Adipose tissue (tissue), 3 donors: ENCODE data around the gene DHRS2. TPM values are rescaled to one million over a fixed set of nuclear protein-coding genes. Genes with fewer than 3 reads are reported as not detected.

Experiments used
- H3K27ac ChIP-seq: one replicate; pipeline ENCODE4 v1.5.1; 2013; ENCODE audit warnings: low read depth, low read length
- WGBS, 3 donors: extraction: QIAGEN DNeasy Blood & Tissue Kit; methylation state at CpG; one replicate each; pipeline ENCODE4 v1.1.7; 2013; 5-methylcytosine and 5-hydroxymethylcytosine counted together
- polyA plus RNA-seq, 3 donors: library from polyadenylated mRNA; stranded (reverse); fragments of 200-250 nt; gene quantifications; one replicate each; pipeline ENCODE4 v1.2.3, GENCODE V29; 2013
- donor health status: healthy with polysubstance abuse.
- donor health status: Bipolar disorder and iron deficiency.
- donor health status: healthy.

The DHRS2 gene
- polyA plus RNA-seq, 3 donors, result 0.59 to 1.3 TPM; not detected in 1

DNA sequence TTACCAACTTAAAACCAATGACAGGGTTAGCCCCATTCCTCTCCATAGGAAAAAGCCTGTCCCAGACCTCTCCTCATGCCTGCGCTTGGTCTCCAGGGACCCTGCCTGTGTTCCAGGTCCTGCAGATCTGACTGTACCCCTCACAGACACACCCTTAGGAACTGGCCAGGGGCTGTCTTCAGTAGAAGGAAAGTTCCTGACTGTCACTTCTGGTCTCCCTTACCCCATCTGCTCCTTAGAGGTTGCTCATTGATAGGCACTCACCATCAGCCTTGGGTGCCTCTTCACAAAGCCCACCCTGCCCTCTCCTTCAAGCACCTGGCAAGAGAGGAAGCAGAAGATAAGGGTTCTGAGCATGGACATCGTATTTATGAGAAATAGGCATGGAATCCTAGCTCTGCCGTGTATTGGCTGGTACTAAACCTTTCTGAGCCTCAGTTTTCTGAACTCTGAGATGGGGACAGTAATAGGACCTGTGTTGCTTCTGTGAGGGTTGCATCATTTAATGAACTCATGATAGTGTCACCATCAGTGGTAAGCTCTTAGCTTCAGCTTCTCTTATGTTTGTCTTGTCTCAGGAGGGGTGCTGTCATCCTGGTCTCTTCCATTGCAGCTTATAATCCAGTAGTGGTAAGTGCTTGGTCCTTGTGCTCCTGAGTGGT is 7.5 kb downstream of the DHRS2 start:
- WGBS, 3 donors, result 93 to 95% (median 95%) methylated on average over 3 of the region's 3 CpGs
- no peak overlapping the region for H3K27ac ChIP-seq

- WGBS, 3 donors, result 89 to 99% (median 92%) methylated on average over 5 of the region's 5 CpGs
- H3K27ac ChIP-seq, result no peak overlapping the region
Measured at GRCh38 chr14:23644195-23644918, 8.2 kb downstream of the DHRS2 start.

GRCh38 chr14:23644919-23645336 is 8.8 kb downstream of the DHRS2 start:
- H3K27ac ChIP-seq, result no peak overlapping the region
- WGBS, 3 donors, result 89 to 95% (median 91%) methylated on average over 8 of the region's 8 CpGs

- 92 to 95% (median 94%) methylated on average over 4 of the region's 4 CpGs for WGBS, 3 donors
- H3K27ac ChIP-seq, result no peak overlapping the region
Measured at GRCh38 chr14:23645504-23645811, 9.3 kb downstream of the DHRS2 start.

DNA sequence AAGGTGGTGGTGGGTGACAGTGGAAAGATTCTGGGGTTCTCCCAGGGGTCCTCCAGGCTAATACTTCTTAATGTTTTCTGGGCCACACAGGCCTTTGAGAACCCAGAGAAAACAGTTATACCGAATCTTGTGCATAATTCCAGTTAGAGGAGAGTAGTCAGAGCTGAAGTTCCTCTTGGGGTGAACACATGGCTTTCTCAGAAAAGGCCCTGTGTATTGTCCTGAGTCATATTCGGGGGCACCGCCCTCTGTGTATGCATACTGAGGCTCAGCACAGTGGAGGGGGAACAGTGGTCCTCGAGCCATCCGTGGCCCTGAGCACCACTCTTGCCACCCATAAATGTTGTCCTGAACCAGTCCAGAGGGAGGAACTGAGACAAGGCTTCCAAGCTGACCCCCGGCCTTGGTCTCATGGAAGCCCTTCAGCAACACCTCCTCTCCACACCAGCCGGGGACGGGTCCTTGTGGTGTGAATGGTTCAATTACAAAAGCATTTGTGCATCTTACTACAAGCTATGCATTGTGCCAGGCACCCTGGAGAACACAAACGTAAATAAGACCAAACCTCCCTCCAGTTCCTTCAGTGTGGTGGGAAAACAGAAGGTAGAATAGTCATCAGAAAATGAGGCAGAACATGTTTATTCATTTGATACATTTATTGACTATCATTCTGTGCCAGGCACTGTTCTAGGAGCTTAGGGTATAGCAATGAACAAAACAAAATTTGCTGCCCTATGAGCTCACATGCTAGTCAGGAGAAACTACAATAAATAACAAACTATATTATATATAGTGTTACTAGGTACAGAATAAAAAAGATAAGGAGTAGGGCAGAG is 9.9 kb downstream of the DHRS2 start:
- WGBS, 3 donors, result 83 to 90% (median 87%) methylated on average over 9 of the region's 9 CpGs
- no peak overlapping the region for H3K27ac ChIP-seq

DNA sequence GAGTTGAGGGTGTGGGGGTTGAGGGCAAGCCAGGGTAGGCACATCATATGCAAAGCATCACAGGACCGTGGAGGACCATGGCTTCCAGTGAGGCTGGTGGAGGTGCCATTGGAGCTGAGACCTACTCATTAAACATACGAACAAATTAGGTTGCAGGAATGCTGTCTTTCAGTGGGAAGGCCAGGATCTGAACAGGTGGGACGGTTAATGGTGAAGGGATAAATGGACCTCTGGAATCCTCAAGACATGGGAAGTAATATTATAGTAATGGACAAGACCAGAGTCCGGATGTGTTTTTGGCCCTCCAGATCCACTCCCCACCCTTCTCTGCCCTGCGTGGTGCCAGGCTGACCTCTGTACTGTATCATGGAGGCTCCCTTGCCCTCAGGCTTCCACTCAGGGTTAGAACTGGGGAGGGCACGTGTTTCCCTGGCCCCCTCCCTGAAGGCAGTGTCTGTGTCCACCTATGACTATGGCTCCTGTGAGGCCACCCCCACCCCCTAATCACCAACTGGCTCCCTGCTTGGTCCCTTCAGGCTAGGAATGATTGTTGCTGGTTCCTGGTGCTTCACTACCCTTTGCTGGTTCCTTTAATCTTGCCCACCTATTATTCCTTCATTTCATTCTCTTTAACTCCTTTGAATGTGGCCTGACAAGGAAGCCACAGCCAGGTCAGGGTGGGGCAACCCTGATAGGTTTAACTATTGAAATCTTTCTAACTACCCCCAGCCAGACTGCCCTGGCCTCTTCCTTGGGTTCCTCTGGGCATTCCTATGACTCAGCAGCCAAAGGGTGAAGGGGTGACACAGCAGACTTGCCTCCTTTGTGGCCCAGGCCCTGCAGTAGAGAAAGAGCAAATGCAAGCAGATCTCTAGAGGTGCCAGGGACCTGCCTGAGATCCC is 10.7 kb downstream of the DHRS2 start:
- 81 to 85% (median 82%) methylated on average over 6 of the region's 6 CpGs for WGBS, 3 donors
- H3K27ac ChIP-seq, result no peak overlapping the region

DNA sequence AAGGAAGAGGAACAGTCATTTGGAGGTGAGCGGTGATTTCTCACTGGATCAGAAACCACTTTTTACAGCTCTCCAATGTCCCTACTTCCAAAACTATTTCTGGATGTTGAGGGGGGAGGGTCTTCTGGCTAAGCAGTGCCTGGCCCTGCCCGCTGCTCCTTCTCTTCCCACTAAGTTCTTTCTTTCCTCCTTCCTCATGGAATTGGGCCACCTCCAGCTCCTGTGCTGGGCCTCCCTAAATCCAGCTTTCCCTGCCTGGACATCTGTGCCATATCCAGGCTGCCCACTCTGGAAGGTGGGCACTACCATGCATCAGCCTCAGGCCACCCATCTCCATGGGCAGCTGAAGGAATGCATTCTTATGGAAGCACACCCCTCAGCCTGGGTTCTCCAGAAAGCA is 11.5 kb downstream of the DHRS2 start:
- no peak overlapping the region for H3K27ac ChIP-seq
- 90 to 100% (median 97%) methylated on average over 2 of the region's 2 CpGs for WGBS, 3 donors

DNA sequence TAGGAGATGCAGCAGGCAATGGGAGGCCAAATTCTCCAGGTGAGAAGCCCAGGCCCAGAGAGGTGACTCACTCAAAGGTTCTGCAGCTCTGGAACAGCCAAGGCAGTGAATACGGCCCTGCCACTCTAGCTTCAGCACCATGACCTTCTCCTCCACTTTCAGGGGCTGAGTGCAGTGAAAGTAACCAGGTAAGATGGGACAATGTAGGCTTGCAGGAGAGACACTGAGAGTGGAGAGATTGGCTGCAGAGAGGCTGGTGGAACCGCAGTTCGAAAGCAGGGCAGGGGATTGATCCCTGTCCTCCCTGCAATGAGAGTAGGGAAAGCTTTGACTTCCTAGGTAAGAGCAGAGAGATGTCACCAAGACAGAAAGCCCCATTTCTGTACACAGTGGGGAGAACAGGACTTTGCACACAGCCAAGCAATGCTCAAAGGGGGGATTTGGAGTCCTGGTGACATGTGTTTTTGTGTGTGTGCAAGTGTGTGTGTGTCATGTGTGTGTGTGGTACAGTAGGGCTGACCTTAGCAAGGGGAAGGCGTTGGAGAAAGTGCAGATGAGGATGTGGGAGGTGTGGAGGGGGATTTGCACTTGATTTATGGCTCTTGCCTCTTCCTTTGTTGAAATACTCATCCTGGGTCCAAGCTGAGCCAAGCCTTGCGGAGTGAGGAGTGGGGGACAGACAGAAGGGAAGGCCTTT is 12.7 kb downstream of the DHRS2 start:
- no peak overlapping the region for H3K27ac ChIP-seq
- 73 to 82% (median 82%) methylated on average over 5 of the region's 5 CpGs for WGBS, 3 donors

- WGBS, 3 donors, result 81 to 90% (median 89%) methylated on average over 3 of the region's 3 CpGs
- no peak overlapping the region for H3K27ac ChIP-seq
Measured at GRCh38 chr14:23650506-23650905, 14.3 kb downstream of the DHRS2 start.

DNA sequence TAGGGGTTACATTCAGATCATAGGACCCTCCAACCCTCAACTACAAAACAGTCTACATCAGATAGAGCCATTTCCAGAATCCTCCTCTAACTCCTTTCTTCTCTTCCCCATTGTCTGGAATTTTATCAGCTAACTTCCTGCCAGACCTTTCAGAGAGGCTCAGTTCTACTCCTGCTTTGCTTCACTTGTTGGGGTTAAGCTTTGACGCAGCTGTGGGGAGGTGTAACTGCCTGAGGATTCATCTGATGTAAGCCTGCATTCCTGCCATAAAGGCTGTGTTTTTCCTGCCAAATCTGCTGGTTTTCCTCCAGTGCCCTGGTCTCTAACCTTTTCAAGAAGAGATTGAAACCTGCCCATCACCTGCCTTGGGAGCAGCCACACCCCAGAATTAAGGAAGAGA is 16.9 kb downstream of the DHRS2 start:
- no peak overlapping the region for H3K27ac ChIP-seq
- 71 to 86% (median 75%) methylated on average over 1 of the region's 1 CpG for WGBS, 3 donors

DNA sequence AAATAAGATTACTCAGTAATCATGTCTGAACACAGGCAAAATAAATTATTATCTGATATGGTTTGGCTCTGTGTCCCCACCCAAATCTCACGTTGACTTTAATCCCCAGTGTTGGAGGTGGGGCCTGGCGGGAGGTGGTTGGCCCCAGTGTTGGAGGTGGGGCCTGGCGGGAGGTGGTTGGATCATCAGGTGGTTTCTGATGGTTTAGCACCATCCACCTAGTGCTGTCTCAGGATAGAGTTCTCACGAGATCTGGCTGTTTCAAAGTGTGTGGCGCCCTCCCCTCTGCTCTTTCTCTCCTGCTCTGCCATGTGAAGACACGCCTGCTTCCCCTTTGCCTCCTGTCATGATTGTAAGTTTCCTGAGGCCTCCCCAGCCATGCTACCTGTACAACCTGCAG is 18.1 kb downstream of the DHRS2 start:
- WGBS, 3 donors, result 80 to 86% (median 84%) methylated on average over 6 of the region's 6 CpGs
- no peak overlapping the region for H3K27ac ChIP-seq

GRCh38 chr14:23657959-23658470 is 21.9 kb downstream of the DHRS2 start:
- no peak overlapping the region for H3K27ac ChIP-seq
- WGBS, 3 donors, result 72 to 75% (median 73%) methylated on average over 10 of the region's 10 CpGs

DNA sequence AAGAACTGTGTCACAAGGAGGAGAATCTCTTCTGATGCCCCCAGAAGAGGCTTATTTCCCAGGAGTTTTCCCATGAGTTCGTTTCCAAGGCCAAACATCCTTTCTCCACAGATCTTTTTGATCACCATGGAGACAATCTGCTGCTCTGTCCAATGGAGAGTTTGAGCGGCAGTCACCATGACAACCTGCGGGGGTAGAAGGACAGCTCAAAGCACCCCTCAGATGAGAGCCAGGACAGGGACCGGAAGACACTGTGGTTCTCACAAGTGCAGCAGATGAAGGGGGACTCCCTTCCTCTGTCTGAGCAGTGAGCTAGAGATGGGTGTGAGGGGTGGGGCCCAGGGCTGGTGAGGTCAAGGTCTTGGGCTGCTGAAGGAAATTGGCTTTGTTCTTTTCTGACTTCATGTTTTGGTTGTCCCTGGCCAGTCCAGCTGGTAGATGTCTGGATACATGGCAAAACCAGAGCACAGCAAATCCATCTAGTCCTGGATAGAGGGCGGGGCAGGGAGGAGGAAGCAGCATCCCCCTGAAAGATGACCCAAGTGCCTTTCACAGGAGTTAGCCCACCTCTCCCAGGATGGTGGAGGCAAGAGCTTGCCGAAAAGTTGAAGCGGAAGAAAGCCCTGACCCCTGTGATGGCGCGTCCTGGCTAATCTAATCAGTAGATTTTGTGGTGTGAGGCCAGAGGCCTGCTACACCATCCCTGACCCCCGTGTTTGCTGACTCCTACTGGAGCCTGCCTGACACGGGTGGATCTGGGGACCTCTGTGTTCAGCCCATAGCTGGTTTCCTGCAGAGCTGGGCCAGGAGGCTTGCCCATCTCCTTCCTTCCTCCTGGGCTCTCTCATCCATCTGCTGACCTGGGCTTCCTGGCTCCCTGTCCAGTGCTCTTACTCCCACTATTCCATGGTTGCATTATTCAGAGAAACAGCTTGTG is 24.4 kb downstream of the DHRS2 start:
- H3K27ac ChIP-seq, result no peak overlapping the region
- WGBS, 3 donors, result 71 to 85% (median 74%) methylated on average over 11 of the region's 11 CpGs

DNA sequence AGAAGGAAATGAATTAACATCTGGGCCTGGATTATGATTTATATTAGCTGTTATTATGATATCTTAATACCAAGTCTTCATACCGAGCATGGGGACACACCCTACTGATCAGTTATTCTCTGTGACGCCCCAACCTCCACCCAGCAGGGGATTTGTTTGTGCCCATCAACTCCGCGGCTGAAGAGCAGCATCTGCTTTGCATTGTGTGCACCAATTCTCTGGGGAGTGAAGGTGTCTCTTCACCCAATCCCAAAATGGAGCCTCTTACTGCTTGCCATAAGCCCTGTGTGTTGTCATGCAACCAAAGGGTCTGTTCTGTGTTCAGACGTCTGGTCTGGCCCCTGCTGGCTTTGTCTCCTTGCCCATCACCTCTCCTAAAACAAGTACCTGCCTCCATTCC is 25.4 kb downstream of the DHRS2 start:
- H3K27ac ChIP-seq, result no peak overlapping the region
- WGBS, 3 donors, result 76 to 84% (median 80%) methylated on average over 5 of the region's 5 CpGs

- 94 to 98% (median 95%) methylated on average over 2 of the region's 2 CpGs for whole genome bisulfite sequencing, 3 donors
- no peak overlapping the region for H3K27ac ChIP-seq
Measured at GRCh38 chr14:23663127-23663526, 27.0 kb downstream of the DHRS2 start.

GRCh38 chr14:23663711-23664110 is 27.5 kb downstream of the DHRS2 start:
- WGBS, 3 donors, result 70 to 80% (median 77%) methylated on average over 5 of the region's 5 CpGs
- H3K27ac ChIP-seq, result no peak overlapping the region
